Spleen (tissue), 11 donors: Measurements from ENCODE around the gene RUSF1. TPM values are rescaled to one million over a fixed set of nuclear protein-coding genes. Genes with fewer than 3 reads are reported as not detected.
A peak's percentile ranks its signal among the peaks of the same experiment; 100 is the strongest.

ENCODE experiments used
- DNase-seq: peaks from one replicate; pipeline ENCODE4 v3.0.0-alpha.2; 2020
- H3K27ac ChIP-seq, 8 donors: fragments of 200-600 bp; sonication (generic) in 7 of 8; 1 replicate in 4 of 8; 2 replicates in 4 of 8; pipeline versions ENCODE4 v1.5.0 to v1.8.0; 2016 to 2021; ENCODE audit warnings: inconsistent platforms in 4 of 8, mild to moderate bottlenecking in 4 of 8, moderate library complexity in 1 of 8
- H3K27me3 ChIP-seq, 7 donors: fragments of 200-600 bp; sonication (generic) in 6 of 7; replicated peaks in 1 of 7; 1 replicate in 4 of 7; 2 replicates in 3 of 7; pipeline versions ENCODE4 v1.5.0 to v1.8.0; 2016 to 2021; ENCODE audit warnings: inconsistent platforms in 3 of 7, mild to moderate bottlenecking in 1 of 7
- H3K36me3 ChIP-seq, 6 donors: fragments of 200-600 bp; sonication (generic) in 5 of 6; 1 replicate in 4 of 6; 2 replicates in 2 of 6; pipeline versions ENCODE4 v1.5.0 to v1.8.0; 2016 to 2021; ENCODE audit warnings: inconsistent platforms in 2 of 6
- H3K4me1 ChIP-seq, 6 donors: fragments of 200-600 bp; sonication (generic) in 5 of 6; 1 replicate in 3 of 6; 2 replicates in 3 of 6; pipeline versions ENCODE4 v1.5.0 to v1.8.0; 2016 to 2021; ENCODE audit warnings: inconsistent platforms in 3 of 6
- H3K4me3 ChIP-seq, 8 donors: fragments of 200-600 bp; sonication (generic) in 7 of 8; 1 replicate in 4 of 8; 2 replicates in 4 of 8; pipeline versions ENCODE4 v1.5.0 to v1.8.0; 2016 to 2021; ENCODE audit warnings: inconsistent platforms in 4 of 8, mild to moderate bottlenecking in 4 of 8, moderate library complexity in 2 of 8
- H3K9me3 ChIP-seq, 8 donors: fragments of 200-600 bp; sonication (generic) in 7 of 8; 1 replicate in 4 of 8; 2 replicates in 4 of 8; pipeline versions ENCODE4 v1.5.0 to v1.8.0; 2016 to 2021; ENCODE audit warnings: inconsistent platforms in 4 of 8
- POLR2A ChIP-seq, 3 donors: fragments of 450-650 bp; IDR thresholded peaks; one replicate each; pipeline ENCODE4 v1.5.1; 2017; ENCODE audit warnings: antibody characterized with exemption in 3 of 3, mild to moderate bottlenecking in 1 of 3
- POLR2AphosphoS5 ChIP-seq, 3 donors: sonication (generic); formaldehyde crosslinking; IDR thresholded peaks; one replicate each; pipeline ENCODE4 v1.5.1; 2017; ENCODE audit warnings: antibody characterized with exemption in 3 of 3
- WGBS, 5 donors: extraction: QIAGEN DNeasy Blood & Tissue Kit in 3 of 5; methylation state at CpG; one replicate each; pipeline versions ENCODE4 v1.1.5 to v1.1.7; 2013 to 2018; 5-methylcytosine and 5-hydroxymethylcytosine counted together
- intact Hi-C: fragments of 100-400 bp; cut with DNase I; formaldehyde crosslinking; loops from one replicate; pipeline ENCODE4 v1.15.0; 2023; ENCODE audit warnings: low total_unique reads
- polyA plus RNA-seq, 3 donors: library from polyadenylated mRNA; stranded (reverse); fragments of 200-250 nt; gene quantifications; one replicate each; pipeline ENCODE4 v1.2.1, GENCODE V29; 2013
- total RNA-seq, 7 donors: library from RNA; depleted of rRNA in 3 of 7; stranded (reverse); fragments of >200 nt in 3 of 7; fragmentation: NEBNext Ultra II Directional in 4 of 7; extraction: Animal tissue kit (Norgen Biotek cat#: 25700) in 4 of 7; gene quantifications; one replicate each; pipeline versions ENCODE4 v1.1.0 to v1.2.1, GENCODE V29; 2016 to 2021
- TF ChIP-seq, protein P1 (sequence below), 11 experiments: fragments of 200-600 bp in 7 of 11; fragments of 450-650 bp in 4 of 11; sonication (generic) in 4 of 11; IDR thresholded peaks in 8 of 11; conservative IDR thresholded peaks in 3 of 11; 1 replicate in 7 of 11; 2 replicates in 4 of 11; pipeline versions ENCODE4 v1.4.0 to v1.8.0; 2016 to 2021; ENCODE audit warnings: antibody characterized with exemption in 11 of 11, inconsistent platforms in 4 of 11, mild to moderate bottlenecking in 1 of 11
- donor health status: healthy with polysubstance abuse.
- donor health status: DM: no; HTN: no; CAD: no; lungs with moderate emphysema.
- donor health status: DM: no; HTN: no; CAD: no.
- donor health status: Bipolar disorder and iron deficiency.
- donor health status: healthy.
- donor health status: DM: no; HTN: no; CAD: no.
- donor health status: DM: yes; HTN: yes; CAD: no.

The RUSF1 gene
- total and polyA plus RNA-seq, 10 donors = 36.6 to 73.3 (median 51.2) TPM

DNA sequence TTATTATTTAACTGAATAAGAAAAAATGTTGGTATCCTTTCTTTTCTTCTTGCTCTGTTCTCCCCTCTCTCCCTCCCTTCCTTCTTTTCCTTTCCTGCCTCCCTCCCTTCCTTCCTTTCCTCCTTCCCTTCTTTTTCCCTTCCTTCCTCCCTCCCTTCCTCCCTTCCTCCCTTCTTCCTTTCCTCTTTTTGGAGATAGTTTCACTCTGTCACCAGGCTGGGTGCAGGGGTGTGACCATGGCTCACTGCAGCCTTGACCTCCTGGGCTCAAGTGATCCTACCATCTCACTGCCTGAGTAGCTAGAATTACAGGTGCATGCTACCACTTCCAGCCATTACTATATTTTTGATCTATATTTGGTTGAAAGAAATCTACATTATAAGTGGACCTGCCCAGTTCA lies 5.7 kb upstream of the RUSF1 start:
- no peak for DNase-seq
- TF ChIP-seq, protein P1, sequence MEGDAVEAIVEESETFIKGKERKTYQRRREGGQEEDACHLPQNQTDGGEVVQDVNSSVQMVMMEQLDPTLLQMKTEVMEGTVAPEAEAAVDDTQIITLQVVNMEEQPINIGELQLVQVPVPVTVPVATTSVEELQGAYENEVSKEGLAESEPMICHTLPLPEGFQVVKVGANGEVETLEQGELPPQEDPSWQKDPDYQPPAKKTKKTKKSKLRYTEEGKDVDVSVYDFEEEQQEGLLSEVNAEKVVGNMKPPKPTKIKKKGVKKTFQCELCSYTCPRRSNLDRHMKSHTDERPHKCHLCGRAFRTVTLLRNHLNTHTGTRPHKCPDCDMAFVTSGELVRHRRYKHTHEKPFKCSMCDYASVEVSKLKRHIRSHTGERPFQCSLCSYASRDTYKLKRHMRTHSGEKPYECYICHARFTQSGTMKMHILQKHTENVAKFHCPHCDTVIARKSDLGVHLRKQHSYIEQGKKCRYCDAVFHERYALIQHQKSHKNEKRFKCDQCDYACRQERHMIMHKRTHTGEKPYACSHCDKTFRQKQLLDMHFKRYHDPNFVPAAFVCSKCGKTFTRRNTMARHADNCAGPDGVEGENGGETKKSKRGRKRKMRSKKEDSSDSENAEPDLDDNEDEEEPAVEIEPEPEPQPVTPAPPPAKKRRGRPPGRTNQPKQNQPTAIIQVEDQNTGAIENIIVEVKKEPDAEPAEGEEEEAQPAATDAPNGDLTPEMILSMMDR (IDR thresholded peaks at IDR 0.05 in 8 of 11, conservative IDR thresholded peaks at IDR 0.05 in 3 of 11) = no peak
- TF ChIP-seq POLR2A (IDR thresholded peaks at IDR 0.05) = no peak
- no peak for TF ChIP-seq POLR2AphosphoS5 (IDR thresholded peaks at IDR 0.05)
- H3K9me3 ChIP-seq = peaks cover 0 to 13% (median 0%) of the 10 kb centered on the region in 8 donors
- H3K36me3 ChIP-seq = no peaks in the 10 kb centered on the region
- H3K27ac ChIP-seq = no peak overlapping the region
- H3K27me3 ChIP-seq = no peaks in the 10 kb centered on the region
- intact Hi-C loops = no loop called here
- no peak overlapping the region for H3K4me3 ChIP-seq
- H3K4me1 ChIP-seq = peaks cover 0 to 16% (median 10%) of the 10 kb centered on the region in 6 donors

DNA sequence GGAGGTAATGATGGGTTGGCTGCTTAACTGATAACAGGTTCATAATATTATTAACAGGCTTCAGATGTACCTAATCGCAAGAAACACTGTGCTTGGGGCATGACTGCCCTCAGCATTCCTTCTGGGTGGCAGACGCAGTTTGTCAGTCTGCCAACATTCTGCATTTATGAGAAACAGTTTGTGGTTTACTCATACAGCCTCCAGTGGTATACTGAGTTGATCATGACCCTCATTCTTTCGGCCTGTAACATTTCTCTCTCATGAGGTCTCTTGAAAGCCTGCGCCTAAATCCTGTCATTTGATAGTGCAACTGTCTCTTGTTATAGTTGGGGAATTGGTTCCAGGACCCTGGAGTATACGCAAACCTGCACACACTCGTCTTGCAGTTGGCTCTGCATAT lies 4.9 kb upstream of the RUSF1 start:
- Histone ChIP-seq H3K27ac (no peak overlapping the region), H3K4me1 (peaks cover 0 to 21% (median 14%) of the 10 kb centered on the region in 6 donors), H3K9me3 (peaks cover 0 to 13% (median 0%) of the 10 kb centered on the region in 8 donors), H3K4me3 (no peak overlapping the region), H3K27me3 (no peaks in the 10 kb centered on the region), H3K36me3 (no peaks in the 10 kb centered on the region)
- intact Hi-C loops = no loop called here
- 68 to 93% (median 79%) methylated on average over 6 of the region's 6 CpGs for WGBS, 5 donors
- TF ChIP-seq POLR2AphosphoS5 (IDR thresholded peaks at IDR 0.05) (no peak), POLR2A (IDR thresholded peaks at IDR 0.05) (no peak)
- TF ChIP-seq, protein P1 (IDR thresholded peaks at IDR 0.05 in 8 of 11, conservative IDR thresholded peaks at IDR 0.05 in 3 of 11) = no peak
- DNase-seq = no peak

DNA sequence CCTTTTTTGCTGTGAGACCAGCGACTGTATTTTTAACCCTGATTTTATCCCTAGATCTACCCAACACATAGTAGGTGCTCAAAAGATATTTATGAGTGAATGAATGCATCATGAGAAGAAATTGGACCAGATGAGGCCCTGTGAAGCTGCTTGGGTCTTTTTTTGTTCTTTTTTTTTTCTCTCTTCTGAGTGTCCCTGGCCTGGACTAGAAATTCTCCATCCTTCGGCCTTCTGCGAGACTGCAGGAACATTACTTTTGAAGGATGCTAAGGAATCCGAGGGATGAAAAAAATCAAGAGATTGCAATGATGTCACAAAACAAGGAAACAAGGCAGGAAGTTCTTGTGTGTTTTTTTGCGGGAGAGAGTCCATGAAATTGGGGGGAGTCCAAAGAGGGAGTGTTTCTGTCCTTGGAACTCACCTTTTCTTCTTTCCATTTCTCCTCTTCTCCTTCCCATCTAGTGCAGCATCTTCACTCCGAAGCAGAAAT lies 560 bp upstream of the RUSF1 start:
- Histone ChIP-seq H3K9me3 (no peaks in the 10 kb centered on the region), H3K27ac (peak overlapping the region; percentile 91 to 96 (median 93)), H3K36me3 (peaks cover 0 to 16% (median 0%) of the 10 kb centered on the region in 6 donors), H3K27me3 (no peaks in the 10 kb centered on the region), H3K4me1 (peaks cover 22 to 63% (median 53%) of the 10 kb centered on the region in 6 donors), H3K4me3 (peak overlapping the region; percentile 86 to 98 (median 94))
- intact Hi-C loops = no loop called here
- no peak for TF ChIP-seq POLR2A (IDR thresholded peaks at IDR 0.05)
- no peak for TF ChIP-seq POLR2AphosphoS5 (IDR thresholded peaks at IDR 0.05)
- TF ChIP-seq, protein P1 (IDR thresholded peaks at IDR 0.05 in 8 of 11, conservative IDR thresholded peaks at IDR 0.05 in 3 of 11) = no peak
- 14 to 21% (median 17%) methylated on average over 6 of the region's 6 CpGs for WGBS, 5 donors
- DNase-seq = no peak

DNA sequence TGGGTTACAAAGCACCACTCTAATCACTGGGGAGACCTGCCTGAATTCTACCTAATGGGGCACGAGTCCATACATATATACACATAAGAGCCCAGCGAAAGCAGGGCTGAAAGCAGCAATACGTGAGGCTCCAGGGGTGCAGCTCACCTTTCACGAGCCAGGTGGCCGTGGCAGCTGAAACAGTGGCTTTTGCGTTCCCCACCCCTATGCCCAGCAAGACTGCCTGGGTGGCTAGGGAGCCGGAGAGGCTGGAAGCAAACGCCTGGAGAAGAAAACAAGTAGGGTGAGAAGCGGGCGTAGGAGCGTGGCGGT lies 618 bp downstream of the RUSF1 start:
- 2 to 11% (median 6%) methylated on average over 5 to 12 of the region's 12 CpGs for WGBS, 5 donors
- intact Hi-C loops = no loop called here

More for the DNA sequence above, 618 bp downstream of the RUSF1 start:
- Histone ChIP-seq H3K4me3 (peak overlapping the region; percentile 86 to 98 (median 94)), H3K27me3 (no peaks in the 10 kb centered on the region), H3K36me3 (peaks cover 0 to 16% (median 0%) of the 10 kb centered on the region in 6 donors), H3K4me1 (peaks cover 22 to 74% (median 57%) of the 10 kb centered on the region in 6 donors), H3K9me3 (no peaks in the 10 kb centered on the region), H3K27ac (peak overlapping the region; percentile 91 to 96 (median 93))
- TF ChIP-seq POLR2A (IDR thresholded peaks at IDR 0.05) (no peak), POLR2AphosphoS5 (IDR thresholded peaks at IDR 0.05) (no peak)
- TF ChIP-seq, protein P1 (IDR thresholded peaks at IDR 0.05 in 8 of 11, conservative IDR thresholded peaks at IDR 0.05 in 3 of 11) = no peak
- no peak for DNase-seq
